ENCODE results near the gene CAPN11.
"Not testable (repeated sequence)": the region's sequence is repeated elsewhere in the genome, so short reads cannot be mapped to it uniquely, and the experiment has no call there.

Gene CAPN11

DNA sequence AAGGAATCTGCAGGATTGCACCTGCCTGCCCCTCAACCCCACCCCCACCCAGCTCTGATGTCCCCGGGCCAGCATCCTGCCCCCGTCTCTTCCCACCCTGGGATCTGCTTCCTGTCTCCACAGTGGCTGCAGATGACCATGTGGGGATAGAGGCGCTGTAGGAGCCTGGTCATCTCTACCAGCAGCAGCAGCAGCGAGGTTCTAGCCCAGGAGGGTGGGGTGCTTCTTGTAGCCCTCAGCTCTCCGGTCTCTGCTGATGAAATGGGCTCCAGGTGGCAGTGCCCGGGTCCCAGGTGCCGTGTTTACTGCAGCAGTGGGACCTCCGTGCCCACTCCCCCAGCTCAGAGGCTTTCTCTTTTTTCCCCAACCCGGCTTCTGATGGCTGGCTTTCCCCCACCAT is 25.2 kb downstream of the CAPN11 start:
- DNase-seq = no peak

GRCh38 chr6:44185356-44185755 is 26.7 kb downstream of the CAPN11 start:
- DNase-seq = not testable (repeated sequence)

DNA sequence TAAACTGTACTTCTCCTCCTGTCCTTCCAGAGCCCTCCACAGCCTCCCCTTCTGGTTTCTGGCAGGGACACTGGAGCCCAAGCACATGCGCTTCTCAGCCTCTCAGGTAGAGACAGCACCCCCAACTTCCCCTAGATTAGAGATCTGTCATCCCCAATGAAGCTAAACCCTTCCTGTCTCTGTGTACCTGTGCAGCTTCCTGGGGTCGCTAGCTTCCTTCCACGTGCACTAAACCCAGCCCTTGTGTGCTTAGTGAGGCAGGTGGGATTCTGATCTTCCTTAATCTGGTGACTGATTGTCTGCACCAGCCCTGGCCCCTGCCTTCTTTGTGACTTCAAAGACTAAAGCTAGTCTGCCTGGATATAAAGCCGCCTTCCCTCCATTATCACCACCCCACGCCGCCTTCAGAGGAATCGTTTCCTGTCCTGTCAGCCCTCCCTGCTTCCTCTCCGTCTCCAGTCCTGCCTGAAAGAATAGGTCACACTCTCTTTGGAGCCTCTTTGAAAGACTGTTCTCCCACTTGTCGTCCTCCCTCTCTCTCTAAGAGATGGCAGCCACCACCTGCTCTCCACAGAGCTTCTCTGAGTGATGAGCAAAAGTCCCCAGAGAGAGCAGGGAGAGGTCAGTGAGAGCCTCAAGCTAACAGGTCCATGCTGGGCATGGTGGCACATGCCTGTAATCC is 27.5 kb downstream of the CAPN11 start:
- no peak for DNase-seq

DNA sequence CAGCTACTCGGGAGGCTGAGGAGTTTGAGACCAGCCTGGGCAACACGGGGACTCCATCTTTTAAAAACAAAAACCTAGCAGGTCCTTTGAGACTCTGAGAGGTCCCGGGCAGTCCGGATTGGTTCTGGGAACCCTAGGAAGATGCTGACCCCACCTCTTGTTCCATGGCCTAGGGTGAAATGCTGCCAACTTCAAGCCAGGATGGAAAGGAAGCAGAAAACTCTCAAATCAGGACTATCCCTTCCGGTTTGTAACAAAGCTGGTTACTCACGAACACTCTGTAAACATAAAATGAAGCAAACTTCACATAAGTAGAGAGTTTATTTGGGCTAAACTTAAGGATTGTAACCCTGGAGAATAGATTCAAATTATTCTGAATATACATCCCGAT is 28.0 kb downstream of the CAPN11 start:
- no peak for DNase-seq

DNA sequence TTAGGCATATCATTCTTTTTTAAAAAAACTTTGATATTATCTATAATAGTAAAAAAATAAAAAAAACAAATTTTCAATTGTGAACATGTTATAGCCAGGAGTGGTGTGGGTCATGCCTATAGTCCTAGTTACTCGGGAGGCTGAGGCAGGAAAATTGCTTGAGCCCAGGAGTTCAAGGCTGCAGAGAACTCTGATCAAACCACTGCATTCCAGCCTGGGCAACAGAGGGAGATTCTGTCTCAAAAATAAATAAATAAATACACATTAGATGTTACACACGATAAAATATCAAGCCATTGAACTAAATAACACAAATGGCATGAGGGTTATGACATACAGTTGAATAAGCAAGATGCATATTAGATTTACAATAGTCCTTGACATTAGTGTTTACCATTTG is 30.2 kb downstream of the CAPN11 start:
- DNase-seq = no peak

DNA sequence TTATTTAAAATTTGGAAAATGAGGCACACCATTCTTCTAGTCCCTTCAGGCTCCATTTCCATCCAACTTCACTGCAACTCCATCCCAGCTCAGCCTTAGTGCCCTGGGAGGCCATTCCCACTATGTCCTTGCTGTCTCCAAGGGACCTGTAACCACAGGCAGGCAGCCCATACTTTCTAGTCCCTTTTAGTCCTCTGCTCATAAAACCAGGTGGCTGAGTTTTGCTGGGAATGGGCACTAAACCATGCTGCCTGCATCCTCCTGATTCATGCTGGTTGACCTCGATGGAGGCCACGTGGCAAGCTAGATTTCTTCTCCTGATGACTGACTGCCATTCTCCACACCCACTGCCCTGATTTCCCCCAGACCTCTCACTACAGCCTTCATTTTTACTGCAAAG is 30.6 kb downstream of the CAPN11 start:
- DNase-seq = no peak

- no peak for DNase-seq
Measured at GRCh38 chr6:44190715-44191114, 32.1 kb downstream of the CAPN11 start.

DNA sequence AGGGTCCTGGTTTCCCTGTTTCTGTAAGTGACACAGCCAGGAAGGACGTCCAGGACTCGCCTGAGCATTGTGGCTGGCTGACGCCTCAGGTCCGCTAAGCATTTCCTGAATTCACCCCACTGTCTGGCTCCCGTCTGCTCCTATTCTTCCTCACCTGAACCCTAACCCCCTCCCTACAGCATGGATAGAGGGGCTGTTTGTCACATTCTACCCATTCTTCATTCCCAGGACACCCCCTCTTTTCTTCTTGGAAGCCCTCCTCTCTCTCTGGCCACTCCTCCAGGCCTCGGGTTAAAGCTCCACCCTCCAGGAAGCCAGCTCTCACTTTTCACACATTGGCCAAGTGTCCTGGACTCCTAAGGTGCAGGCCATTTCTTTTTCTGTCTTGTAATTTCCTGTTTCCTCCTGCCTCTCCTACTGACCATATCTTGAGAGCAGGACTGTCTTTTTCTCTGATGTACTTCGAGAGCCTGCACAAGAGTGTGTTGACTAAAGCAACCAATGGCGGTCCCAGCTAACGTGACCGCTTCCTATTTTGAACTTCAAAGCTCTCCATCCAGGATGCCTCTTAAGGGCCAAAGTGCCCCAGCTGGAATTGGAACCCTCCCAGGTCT is 33.9 kb downstream of the CAPN11 start:
- no peak for DNase-seq

DNA sequence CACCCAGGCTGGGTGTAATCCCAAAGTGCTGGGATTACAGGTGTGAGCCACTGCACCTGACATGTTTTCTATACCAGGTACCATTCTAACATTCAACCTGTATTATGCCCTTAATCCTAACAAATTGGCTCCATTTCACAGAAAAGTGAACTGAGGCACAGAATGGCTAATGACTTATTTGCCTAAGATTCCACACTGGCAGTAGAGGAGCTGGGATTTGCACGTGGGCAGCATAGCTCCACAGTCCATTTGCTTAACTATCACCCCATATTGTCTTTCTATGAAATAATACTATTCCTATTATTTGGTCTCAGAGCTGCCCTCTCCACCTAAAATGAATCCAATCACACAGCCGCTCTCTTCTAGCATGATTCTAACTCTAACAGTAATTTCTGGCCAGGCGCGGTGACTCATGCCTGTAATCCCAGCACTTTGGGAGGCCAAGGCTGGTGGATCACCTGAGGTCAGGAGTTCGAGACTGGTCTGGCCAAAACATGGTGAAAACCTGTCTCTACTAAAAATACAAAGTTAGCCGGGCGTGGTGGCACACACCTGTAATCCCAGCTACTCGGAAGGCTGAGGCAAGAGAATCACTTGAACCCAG is 34.8 kb downstream of the CAPN11 start:
- DNase-seq = no peak

DNA sequence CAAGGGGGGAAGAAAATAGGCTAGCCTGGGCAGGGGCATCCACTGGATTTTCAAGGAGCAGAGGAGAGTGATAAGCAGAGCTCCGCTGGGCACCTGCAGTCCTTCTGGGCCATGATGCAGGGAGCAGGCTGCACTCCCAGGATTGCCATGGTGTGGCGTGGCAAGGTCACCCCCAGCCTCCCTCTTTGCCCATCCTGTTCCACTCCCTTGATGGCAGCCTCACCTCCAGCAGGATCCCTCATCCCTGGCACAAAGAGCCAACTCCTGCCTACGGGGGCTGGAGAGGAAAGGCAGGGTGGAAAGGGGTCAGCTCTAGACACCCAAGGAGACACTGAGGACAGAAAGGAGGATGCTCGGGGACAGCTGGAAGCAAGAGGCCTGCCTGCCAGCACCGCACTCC is 35.7 kb downstream of the CAPN11 start:
- no peak for DNase-seq

DNA sequence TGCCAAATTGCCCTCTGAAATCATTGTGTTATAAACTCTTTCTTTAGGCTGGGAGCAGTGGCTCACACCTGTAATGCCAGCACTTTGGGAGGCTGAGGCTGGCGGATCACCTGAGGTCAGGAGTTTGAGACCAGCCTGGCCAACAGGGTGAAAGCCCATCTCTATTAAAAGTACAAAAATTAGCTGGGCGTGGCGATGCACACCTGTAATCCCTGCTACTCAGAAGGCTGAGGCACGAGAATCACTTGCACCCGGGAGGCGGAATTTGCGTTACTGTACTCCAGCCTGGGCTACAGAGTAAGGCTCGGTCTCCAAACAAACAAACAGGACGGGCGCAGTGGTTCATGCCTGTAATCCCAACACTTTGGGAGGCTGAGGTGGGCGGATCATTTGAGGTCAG is 37.7 kb downstream of the CAPN11 start:
- not testable (repeated sequence) for DNase-seq

DNA sequence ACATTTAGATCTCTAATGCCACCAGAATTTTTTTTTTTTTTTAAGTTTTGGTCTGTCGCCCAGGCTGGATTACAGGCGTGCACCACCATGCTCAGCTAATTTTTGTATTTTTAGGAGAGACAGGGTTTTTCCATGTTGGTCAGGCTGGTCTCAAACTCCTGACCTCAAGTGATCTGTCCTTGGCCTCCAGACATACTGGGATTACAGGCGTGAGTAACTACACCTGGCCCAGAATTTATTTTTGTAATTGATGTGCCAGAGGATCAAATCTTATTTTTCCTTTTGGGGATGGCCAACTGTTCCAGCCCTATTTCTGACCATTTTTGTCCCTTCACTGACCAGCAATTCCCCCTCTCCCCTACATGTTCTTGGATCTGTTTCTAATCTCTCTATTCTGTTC is 40.1 kb downstream of the CAPN11 start:
- no peak for DNase-seq

GRCh38 chr6:44199883-44200282 is 41.3 kb downstream of the CAPN11 start:
- DNase-seq = no peak

- DNase-seq = no peak
Measured at GRCh38 chr6:44201200-44201599, 42.6 kb downstream of the CAPN11 start.

- no peak for DNase-seq
Measured at GRCh38 chr6:44201638-44202303, 43.2 kb downstream of the CAPN11 start.

GRCh38 chr6:44202332-44202971 is 43.8 kb downstream of the CAPN11 start:
- DNase-seq = no peak

GRCh38 chr6:44202972-44203750 is 44.5 kb downstream of the CAPN11 start:
- DNase-seq = no peak

GRCh38 chr6:44203955-44204354 is 45.3 kb downstream of the CAPN11 start:
- no peak for DNase-seq

GRCh38 chr6:44207966-44208365 is 49.3 kb downstream of the CAPN11 start:
- no peak for DNase-seq

- DNase-seq = no peak
Measured at GRCh38 chr6:44211284-44211683, 52.7 kb downstream of the CAPN11 start.

- no peak for DNase-seq
Measured at GRCh38 chr6:44214307-44214706, 55.7 kb downstream of the CAPN11 start.

- DNase-seq = no peak
Measured at GRCh38 chr6:44216677-44217331, 58.2 kb downstream of the CAPN11 start, which contains the start of gene MYMX. Gene MYMX (plus strand): TSS chr6:44216926. CDS start chr6:44217472, 546 bp downstream.
